Gastroesophageal sphincter (tissue), 3 donors: ENCODE results near the gene ANK3.

Experiments used
- CTCF ChIP-seq, 4 experiments: fragments of 200-600 bp in 2 of 4; fragments of 450-650 bp in 2 of 4; sonication (generic) in 1 of 4; IDR thresholded peaks; one replicate each; pipeline ENCODE4 v1.5.1; 2017 to 2019; ENCODE audit warnings: antibody characterized with exemption in 4 of 4, mild to moderate bottlenecking in 2 of 4, moderate library complexity in 2 of 4
- POLR2A ChIP-seq, 2 donors: fragments of 450-650 bp; IDR thresholded peaks; one replicate each; pipeline ENCODE4 v1.6.1; 2017; ENCODE audit warnings: antibody characterized with exemption in 2 of 2, mild to moderate bottlenecking in 2 of 2, moderate library complexity in 1 of 2

DNA sequence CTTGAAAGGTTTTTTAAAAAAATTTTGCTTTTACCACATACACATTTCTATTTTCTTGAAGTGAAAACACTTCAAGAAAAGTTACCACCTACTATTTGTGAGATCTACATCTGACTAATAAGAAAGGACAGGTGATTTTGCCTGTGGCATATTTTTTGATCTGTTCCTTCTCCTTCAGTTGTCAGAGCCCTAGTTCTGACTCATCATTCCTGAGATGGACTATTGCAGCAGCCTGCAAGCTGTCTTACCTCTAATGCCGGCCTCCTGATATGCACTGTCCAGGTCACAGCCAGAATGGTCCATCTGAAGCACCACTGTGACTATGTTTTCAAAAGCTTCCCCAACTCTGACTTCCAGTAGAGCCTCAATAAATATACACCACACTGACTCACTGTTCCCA, 28.2 kb upstream of the ANK3 start:
- TF ChIP-seq POLR2A (IDR thresholded peaks at IDR 0.05), result no peak
- no peak for TF ChIP-seq CTCF (IDR thresholded peaks at IDR 0.05)
